ENCODE measurements around the gene C12orf57. TPM values are rescaled to one million over a fixed set of nuclear protein-coding genes. Genes with fewer than 3 reads are reported as not detected.

The C12orf57 gene
- total RNA-seq, 4 donors from 2014 or later: 303 to 452 (median 386) TPM

- Histone ChIP-seq H3K27ac (peak overlapping the region; percentile 55 to 99 (median 78)), H3K36me3 (peaks cover 0 to 8% (median 0%) of the 10 kb centered on the region in 4 donors), H3K4me1 (peaks cover 27 to 65% (median 48%) of the 10 kb centered on the region in 4 donors), H3K27me3 (no peaks in the 10 kb centered on the region), H3K9me3 (no peaks in the 10 kb centered on the region), H3K4me3 (no peak overlapping the region)
- 70 to 89% methylated on average over 5 to 14 of the region's 14 CpGs for WGBS, 2 donors (ENCODE audit: low coverage in 1 of 2)
- intact Hi-C loops (cut with DNase I; ENCODE audit: low total_unique reads): loop anchor here (5.0 kb wide), 1 partner anchor 63 kb away; the partner anchor contains the start of gene SPSB2
- no peak for DNase-seq
- in situ Hi-C loops (cut with MboI; ENCODE audit: low pct_ligation_motif_present in 1 of 4, low pct_unique_long_range_greater_than_20kb in 1 of 4, low sequenced_read_pairs in 3 of 4): loop anchor here in 2 of 4 donors (25.0 kb wide), 1 partner anchor 177 kb away; the partner anchor contains the start of gene C1RL (in 2 of the 2)
- TF ChIP-seq POLR2AphosphoS5 (IDR thresholded peaks at IDR 0.05) (no peak), EP300 (IDR thresholded peaks at IDR 0.05; ENCODE audit: low read depth) (no peak), POLR2A (IDR thresholded peaks at IDR 0.05) (no peak)
- TF ChIP-seq, protein P1, sequence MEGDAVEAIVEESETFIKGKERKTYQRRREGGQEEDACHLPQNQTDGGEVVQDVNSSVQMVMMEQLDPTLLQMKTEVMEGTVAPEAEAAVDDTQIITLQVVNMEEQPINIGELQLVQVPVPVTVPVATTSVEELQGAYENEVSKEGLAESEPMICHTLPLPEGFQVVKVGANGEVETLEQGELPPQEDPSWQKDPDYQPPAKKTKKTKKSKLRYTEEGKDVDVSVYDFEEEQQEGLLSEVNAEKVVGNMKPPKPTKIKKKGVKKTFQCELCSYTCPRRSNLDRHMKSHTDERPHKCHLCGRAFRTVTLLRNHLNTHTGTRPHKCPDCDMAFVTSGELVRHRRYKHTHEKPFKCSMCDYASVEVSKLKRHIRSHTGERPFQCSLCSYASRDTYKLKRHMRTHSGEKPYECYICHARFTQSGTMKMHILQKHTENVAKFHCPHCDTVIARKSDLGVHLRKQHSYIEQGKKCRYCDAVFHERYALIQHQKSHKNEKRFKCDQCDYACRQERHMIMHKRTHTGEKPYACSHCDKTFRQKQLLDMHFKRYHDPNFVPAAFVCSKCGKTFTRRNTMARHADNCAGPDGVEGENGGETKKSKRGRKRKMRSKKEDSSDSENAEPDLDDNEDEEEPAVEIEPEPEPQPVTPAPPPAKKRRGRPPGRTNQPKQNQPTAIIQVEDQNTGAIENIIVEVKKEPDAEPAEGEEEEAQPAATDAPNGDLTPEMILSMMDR (IDR thresholded peaks at IDR 0.05): no peak
Measured at GRCh38 chr12:6935371-6936193, 8.2 kb upstream of the C12orf57 start.

GRCh38 chr12:6936194-6936635 is 7.6 kb upstream of the C12orf57 start:
- TF ChIP-seq POLR2A (IDR thresholded peaks at IDR 0.05) (no peak), POLR2AphosphoS5 (IDR thresholded peaks at IDR 0.05) (no peak), EP300 (IDR thresholded peaks at IDR 0.05; ENCODE audit: low read depth) (no peak)
- TF ChIP-seq, protein P1 (IDR thresholded peaks at IDR 0.05): no peak
- Histone ChIP-seq H3K27me3 (no peaks in the 10 kb centered on the region), H3K27ac (peak overlapping the region; percentile 90 to 99 (median 96)), H3K36me3 (peaks cover 0 to 8% (median 0%) of the 10 kb centered on the region in 4 donors), H3K9me3 (no peaks in the 10 kb centered on the region), H3K4me1 (peaks cover 22 to 59% (median 44%) of the 10 kb centered on the region in 4 donors), H3K4me3 (no peak overlapping the region)
- no peak for DNase-seq
- intact Hi-C loops (cut with DNase I; ENCODE audit: low total_unique reads) (loop anchor here (5.0 kb wide), 1 partner anchor 64 kb away; the partner anchor contains the start of gene SPSB2), in situ Hi-C loops (cut with MboI; ENCODE audit: low pct_ligation_motif_present in 1 of 4, low pct_unique_long_range_greater_than_20kb in 1 of 4, low sequenced_read_pairs in 3 of 4) (loop anchor here in 2 of 4 donors (25.0 kb wide), 1 partner anchor 176 kb away; the partner anchor contains the start of gene C1RL (in 2 of the 2))
- 71 to 80% methylated on average over 1 to 3 of the region's 3 CpGs for WGBS, 2 donors (ENCODE audit: low coverage in 1 of 2)

DNA sequence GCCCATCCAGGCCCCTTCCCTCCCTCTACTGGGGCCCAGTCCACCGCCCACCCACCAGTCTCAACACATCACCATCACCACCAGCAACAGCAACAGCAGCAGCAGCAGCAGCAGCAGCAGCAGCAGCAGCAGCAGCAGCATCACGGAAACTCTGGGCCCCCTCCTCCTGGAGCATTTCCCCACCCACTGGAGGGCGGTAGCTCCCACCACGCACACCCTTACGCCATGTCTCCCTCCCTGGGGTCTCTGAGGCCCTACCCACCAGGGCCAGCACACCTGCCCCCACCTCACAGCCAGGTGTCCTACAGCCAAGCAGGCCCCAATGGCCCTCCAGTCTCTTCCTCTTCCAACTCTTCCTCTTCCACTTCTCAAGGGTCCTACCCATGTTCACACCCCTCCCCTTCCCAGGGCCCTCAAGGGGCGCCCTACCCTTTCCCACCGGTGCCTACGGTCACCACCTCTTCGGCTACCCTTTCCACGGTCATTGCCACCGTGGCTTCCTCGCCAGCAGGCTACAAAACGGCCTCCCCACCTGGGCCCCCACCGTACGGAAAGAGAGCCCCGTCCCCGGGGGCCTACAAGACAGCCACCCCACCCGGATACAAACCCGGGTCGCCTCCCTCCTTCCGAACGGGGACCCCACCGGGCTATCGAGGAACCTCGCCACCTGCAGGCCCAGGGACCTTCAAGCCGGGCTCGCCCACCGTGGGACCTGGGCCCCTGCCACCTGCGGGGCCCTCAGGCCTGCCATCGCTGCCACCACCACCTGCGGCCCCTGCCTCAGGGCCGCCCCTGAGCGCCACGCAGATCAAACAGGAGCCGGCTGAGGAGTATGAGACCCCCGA is 7.0 kb upstream of the C12orf57 start:
- intact Hi-C loops (cut with DNase I; ENCODE audit: low total_unique reads): loop anchor here (5.0 kb wide), 1 partner anchor 65 kb away; the partner anchor contains the start of gene SPSB2
- TF ChIP-seq POLR2AphosphoS5 (IDR thresholded peaks at IDR 0.05) (peak in 1 of 3 donors; percentile 28), POLR2A (IDR thresholded peaks at IDR 0.05) (no peak), EP300 (IDR thresholded peaks at IDR 0.05; ENCODE audit: low read depth) (no peak)
- TF ChIP-seq, protein P1 (IDR thresholded peaks at IDR 0.05): no peak
- peaks cover 0 to 8% (median 0%) of the 10 kb centered on the region in 4 donors for H3K36me3 ChIP-seq
- no peak for DNase-seq
- H3K27ac ChIP-seq: peak overlapping the region; percentile 90 to 99 (median 96)
- in situ Hi-C loops (cut with MboI; ENCODE audit: low pct_ligation_motif_present in 1 of 4, low pct_unique_long_range_greater_than_20kb in 1 of 4, low sequenced_read_pairs in 3 of 4): loop anchor here in 2 of 4 donors (25.0 kb wide), 1 partner anchor 175 kb away; the partner anchor contains the start of gene C1RL (in 2 of the 2)
- 46 to 80% methylated on average over 1 to 17 of the region's 36 CpGs for WGBS, 2 donors (ENCODE audit: low coverage in 1 of 2)
- H3K4me1 ChIP-seq: peaks cover 22 to 53% (median 44%) of the 10 kb centered on the region in 4 donors
- no peaks in the 10 kb centered on the region for H3K27me3 ChIP-seq
- H3K9me3 ChIP-seq: no peaks in the 10 kb centered on the region
- peak overlapping the region in 3 of 4 donors; percentile 51 to 59 (median 53) for H3K4me3 ChIP-seq

All from transverse colon (tissue), 4 donors.